Measurements from ENCODE around the gene HPCAL4. TPM values are rescaled to one million over a fixed set of nuclear protein-coding genes. Genes with fewer than 3 reads are reported as not detected.

The HPCAL4 gene
- total RNA-seq, 1 experiment from 2014 or later = 1.3 TPM

DNA sequence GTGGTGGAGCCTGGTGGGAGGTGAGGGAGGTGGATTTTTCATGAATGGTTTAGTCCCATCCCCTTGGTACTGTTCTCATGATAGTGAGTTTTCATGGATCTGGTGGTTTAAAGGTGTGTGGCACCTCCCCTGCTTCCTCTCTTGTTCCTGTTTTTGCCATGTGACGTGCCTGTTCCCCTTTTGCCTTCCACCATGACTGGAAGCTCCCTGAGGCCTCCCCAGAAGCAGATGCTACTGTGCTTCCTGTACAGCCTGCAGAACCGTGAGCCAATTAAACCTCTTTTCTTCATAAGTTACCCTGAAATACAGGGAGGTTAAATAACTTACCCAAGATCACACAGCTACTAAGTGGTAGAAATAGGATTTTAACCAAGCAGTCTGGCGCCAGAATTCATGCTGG, 47.5 kb downstream of the HPCAL4 start:
- DNase-seq (ENCODE audit: low read depth, low spot score) = no peak
- in situ Hi-C loops (cut with HindIII; ENCODE audit: low pct_unique_long_range_greater_than_20kb, low sequenced_read_pairs) = no loop called here

DNA sequence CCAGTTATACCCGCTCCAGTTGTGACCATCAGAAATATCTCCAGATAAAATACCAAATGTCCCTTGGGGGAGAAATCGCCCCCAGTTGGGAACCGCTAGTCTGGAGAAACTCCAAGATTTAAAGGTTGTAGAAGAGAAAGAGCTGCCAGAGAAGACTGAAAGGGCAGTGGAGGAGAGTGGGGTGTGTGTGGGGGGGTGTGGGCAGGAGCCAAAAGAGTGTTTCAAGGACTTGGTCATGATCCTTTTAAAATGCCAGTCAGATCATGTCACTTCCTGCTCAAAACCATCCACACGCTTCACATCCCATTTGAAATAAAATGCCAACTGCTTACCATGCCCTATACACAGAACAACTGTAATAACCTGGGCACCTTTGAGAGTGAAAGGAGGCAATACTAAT, 48.4 kb downstream of the HPCAL4 start:
- in situ Hi-C loops (cut with HindIII; ENCODE audit: low pct_unique_long_range_greater_than_20kb, low sequenced_read_pairs) = no loop called here
- DNase-seq (ENCODE audit: low read depth, low spot score) = peak; percentile 20

DNA sequence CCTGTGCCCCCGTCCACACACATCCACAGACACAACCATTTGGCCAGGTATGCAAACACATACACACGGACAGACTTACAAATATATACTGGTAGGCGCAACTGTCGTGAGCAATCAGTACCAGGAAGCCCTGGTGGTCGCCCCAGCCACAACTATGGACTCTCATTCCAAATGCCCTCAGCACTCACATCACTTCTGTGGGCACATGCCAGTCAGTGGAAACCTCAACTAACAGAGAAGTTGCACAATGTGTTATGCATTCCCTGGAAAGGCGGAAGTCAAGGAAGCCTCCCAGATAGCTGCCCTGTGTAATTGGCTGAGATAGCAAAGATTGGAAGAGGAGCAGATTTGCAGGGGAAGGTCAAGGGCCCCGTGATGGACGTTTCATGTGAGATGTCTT, 50.4 kb downstream of the HPCAL4 start:
- no peak for DNase-seq (ENCODE audit: low read depth, low spot score)
- in situ Hi-C loops (cut with HindIII; ENCODE audit: low pct_unique_long_range_greater_than_20kb, low sequenced_read_pairs) = no loop called here

DNA sequence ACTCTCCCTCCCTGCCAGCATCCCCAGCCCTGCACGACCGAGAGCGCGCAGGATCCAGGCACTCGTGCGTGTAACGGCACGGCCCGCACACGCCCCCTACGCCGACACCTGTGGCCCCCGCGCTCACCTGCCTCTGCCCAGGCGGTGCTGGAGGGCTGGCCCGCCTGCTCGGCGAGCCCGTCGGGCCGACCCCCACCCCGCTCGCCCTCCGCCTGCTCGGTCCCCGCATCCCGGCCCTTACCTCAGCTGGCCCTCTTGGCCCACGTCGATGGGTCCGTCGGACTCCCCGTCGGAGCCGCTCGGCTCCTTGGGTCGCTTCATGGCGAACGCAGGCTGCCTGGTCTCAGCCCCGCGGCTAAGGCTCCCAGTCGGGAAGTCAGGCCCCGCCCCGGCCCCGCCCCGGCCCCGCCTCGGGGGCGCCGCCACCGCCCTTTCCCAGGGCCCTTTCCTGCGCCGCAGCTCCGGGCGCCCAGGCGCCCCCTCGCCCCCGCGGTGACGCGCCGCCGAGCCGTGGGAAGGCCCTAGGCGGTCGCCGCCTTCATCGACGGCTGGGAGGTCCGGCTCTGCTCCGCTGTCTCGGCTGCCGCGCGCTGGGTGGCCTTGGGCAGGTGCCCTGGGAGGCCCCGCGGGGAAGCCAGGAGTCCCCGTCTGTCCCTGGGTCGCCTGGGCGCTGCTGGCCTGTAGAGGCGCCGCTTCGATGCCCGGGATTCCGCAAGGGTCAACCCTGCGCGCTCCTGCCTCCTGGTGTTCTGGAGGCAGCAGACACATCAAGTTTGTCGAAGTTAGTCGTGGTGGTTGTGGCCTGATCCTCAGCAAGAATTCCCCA, 51.7 kb downstream of the HPCAL4 start, which contains the start of gene HEYL:
Gene HEYL, minus strand, starts transcription at position 339 of the 826 bp plus-strand sequence. Its CDS starts 18 bp downstream, at position 321.
- DNase-seq (ENCODE audit: low read depth, low spot score) = no peak
- in situ Hi-C loops (cut with HindIII; ENCODE audit: low pct_unique_long_range_greater_than_20kb, low sequenced_read_pairs) = no loop called here

DNA sequence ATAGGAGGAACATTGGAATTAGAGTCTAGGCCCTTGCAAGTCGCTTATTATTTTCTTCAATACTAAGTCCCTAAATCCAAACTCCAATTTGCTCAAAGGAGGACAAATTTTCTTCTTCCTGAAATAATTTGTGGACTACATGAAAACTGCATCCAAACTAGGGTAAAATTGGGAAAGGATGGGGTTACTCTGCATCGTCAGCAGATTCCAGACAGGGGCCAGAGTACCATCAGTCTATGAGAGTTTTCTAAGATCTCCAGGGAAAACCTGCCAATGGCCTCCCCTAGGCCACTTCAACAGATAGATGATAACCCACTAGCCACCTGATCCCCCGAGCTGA, 52.3 kb downstream of the HPCAL4 start:
- in situ Hi-C loops (cut with HindIII; ENCODE audit: low pct_unique_long_range_greater_than_20kb, low sequenced_read_pairs) = no loop called here
- no peak for DNase-seq (ENCODE audit: low read depth, low spot score)

DNA sequence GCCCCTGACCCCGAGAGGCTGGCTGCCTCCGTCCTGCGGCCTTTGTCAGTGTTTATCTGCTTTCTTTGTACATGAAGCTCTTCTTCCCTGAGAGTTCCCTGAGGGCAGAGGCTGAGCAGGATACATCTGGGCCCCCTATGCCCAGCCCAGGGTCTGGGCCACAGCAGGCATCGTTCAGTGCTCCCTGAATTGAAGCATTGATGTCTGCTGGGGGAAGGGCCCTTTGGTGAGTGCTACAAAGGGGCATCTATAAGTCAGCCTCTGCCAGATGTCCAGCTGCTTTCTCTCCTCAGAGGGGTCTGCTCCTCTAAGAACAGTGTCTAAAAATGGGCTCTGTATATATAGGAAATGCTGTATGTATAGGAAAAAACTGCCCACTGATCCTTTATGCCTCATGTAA, 53.9 kb downstream of the HPCAL4 start:
- peak; percentile 36 for DNase-seq (ENCODE audit: low read depth, low spot score)
- in situ Hi-C loops (cut with HindIII; ENCODE audit: low pct_unique_long_range_greater_than_20kb, low sequenced_read_pairs) = no loop called here

DNA sequence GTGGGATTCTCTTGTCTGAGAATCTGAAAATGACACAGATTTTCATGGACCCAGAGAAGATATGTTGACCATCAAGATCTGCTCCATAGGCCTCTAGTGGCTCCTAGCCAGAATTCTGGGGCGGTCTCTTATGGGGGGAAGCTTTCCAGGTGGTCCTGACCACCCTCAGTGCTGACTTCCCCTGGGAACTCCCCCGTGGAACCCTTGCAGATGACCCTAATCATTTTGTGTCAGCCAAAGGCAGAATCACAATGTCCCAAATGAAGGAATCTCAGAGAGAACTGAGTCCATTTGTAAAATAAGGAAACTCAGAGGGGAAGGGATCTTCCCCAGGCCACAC, 55.4 kb downstream of the HPCAL4 start:
- DNase-seq (ENCODE audit: low read depth, low spot score) = no peak
- in situ Hi-C loops (cut with HindIII; ENCODE audit: low pct_unique_long_range_greater_than_20kb, low sequenced_read_pairs) = no loop called here

DNA sequence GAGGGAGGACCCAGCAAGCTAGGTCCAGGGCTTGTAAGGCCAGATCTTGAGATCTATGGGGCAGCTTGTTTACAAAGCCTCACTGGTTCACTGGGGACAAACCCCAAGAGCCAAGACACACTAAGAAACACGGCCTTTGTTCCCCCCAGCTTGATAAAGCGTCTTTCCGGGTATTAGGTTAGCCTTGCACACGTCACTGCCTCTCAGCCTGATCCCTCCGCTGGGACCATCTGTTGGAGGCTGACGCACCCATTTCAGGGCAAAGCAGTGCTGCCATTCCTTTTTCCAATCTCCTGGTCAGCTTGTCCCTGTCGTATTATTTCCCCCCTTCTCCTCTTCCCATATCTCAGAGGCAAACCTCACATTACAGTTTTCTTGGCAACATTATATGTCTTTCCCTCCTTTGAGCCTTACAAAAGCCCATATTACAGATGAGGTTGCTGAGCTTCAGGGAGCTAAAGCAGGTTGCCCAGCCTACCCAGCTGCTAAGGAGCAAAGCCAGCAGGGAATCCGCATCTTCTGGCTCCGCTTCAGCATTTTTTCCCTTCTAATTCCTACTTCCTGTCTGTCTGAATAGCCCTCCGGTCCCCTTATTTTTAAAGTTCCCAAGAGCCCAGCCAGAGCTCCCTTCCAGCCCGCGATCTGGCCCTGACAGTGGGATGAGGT, 55.9 kb downstream of the HPCAL4 start:
- in situ Hi-C loops (cut with HindIII; ENCODE audit: low pct_unique_long_range_greater_than_20kb, low sequenced_read_pairs) = no loop called here
- DNase-seq (ENCODE audit: low read depth, low spot score) = no peak

DNA sequence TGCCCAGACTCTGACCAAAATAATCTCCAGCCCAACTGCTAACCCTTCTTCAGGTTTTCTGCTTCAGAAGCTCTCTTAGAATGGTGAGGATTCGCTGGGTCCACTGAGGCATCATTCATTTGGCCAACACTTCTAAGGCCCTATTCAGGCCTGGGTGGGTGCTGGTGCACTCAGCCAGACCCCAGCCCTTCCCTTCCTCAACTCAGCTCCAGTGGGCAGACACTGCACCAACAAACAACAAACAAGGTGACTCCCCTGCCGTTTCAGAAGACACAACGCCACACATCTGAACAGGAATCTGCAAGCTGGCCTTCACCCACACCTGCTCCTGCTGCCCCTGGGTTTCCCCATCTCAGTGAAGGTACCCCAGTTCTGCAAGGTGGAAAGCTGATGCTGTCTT, 57.8 kb downstream of the HPCAL4 start:
- in situ Hi-C loops (cut with HindIII; ENCODE audit: low pct_unique_long_range_greater_than_20kb, low sequenced_read_pairs) = no loop called here
- no peak for DNase-seq (ENCODE audit: low read depth, low spot score)

DNA sequence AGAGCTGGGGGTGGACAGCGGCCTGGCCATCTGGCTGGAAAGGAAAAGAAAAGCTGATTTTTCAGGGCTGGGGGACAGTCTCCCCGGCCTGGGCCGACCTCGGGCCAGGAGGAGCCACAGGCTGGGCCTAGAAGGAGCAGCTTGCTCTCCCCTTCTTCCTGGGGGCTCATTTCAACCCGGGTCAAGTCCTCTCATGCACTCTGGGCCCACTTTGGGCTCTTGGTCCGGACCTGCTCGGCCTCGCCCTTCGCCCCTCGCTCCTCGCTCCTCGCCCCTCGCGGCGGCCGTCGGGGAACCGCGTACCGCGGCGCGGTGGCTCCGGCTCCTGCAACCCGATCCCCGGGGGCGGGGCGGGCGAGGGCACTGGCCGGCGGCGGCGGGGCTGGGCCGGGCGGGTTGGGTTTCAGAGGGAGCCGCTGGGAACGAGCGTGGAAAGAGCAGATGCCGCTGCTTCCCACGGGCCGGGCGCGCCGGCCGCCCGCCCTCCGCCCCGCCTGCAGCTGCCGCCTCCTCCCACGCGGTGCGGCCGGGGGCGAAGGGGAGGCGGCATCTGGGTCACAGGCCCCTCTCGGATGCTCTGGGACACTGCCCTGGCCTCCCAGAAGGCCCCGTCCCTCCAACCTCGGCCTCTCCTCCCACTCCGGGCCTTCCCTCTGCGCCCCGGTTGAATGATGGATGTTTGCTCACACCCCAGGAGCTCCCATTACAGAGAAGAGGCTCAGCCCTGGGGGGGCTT, 58.4 kb downstream of the HPCAL4 start:
- in situ Hi-C loops (cut with HindIII; ENCODE audit: low pct_unique_long_range_greater_than_20kb, low sequenced_read_pairs) = no loop called here
- no peak for DNase-seq (ENCODE audit: low read depth, low spot score)

DNA sequence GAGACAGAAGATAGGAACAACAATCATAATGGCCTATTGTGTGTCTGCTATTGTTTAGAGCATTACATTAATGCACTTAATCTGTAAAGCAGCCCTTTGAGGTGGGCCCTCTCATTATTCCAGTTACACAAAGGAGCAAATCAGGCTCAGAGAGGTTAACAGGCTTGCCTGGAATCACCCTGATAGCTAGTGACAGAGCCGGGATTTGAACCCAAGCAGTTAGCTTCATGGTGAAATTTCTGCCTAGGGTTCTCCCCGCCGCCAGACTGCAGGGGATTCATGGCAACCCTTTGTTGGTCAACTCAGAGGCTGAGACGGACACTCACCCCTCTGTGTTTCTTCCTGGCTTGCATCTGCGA, 58.9 kb downstream of the HPCAL4 start:
- in situ Hi-C loops (cut with HindIII; ENCODE audit: low pct_unique_long_range_greater_than_20kb, low sequenced_read_pairs) = no loop called here

DNA sequence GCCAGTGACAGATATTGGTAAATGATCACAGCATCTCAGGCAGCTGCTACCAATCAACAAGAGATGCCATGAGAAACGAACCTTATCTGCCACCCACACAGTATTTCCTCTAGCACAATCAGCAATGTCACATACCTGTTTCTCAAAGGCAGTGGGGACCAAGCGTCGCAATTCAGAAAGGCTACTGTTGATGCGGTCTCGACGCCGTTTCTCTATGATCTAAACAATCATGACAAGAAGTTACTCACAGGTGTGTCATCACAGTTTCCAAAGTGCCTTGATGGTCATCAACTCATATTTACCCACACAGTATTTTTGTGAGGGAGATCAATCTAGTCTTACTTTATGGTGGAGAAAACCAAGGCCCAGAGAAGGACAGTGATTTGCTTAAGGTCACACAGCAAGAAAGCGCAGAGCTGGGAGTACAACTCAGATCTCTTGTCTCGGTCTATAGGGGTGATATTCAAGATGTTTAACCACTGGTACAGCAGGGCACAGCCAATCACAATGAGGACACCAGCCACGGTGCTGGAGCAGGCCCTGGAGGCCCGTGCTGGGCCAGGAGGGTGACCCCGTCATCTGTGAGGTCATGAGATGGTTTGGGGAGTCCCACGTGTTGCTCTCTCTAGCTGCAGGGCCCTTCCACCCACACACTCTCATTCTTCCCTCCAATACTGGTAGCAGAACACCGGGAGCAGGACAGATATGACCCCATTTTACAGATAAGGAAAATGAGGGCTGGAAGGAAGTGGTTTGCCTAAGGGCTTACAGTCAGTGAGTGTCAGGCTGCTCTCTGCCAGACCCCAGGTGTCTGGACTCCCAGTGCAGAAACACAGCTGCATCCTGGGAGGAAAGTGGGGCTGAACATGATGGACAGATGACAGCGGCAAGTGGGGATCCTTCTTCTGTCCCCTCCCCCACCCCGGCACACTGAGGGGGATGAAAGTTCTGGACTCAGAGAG, 59.6 kb downstream of the HPCAL4 start:
- in situ Hi-C loops (cut with HindIII; ENCODE audit: low pct_unique_long_range_greater_than_20kb, low sequenced_read_pairs) = no loop called here

More for the DNA sequence above, 58.9 kb downstream of the HPCAL4 start:
- DNase-seq (ENCODE audit: low read depth, low spot score) = no peak

DNA sequence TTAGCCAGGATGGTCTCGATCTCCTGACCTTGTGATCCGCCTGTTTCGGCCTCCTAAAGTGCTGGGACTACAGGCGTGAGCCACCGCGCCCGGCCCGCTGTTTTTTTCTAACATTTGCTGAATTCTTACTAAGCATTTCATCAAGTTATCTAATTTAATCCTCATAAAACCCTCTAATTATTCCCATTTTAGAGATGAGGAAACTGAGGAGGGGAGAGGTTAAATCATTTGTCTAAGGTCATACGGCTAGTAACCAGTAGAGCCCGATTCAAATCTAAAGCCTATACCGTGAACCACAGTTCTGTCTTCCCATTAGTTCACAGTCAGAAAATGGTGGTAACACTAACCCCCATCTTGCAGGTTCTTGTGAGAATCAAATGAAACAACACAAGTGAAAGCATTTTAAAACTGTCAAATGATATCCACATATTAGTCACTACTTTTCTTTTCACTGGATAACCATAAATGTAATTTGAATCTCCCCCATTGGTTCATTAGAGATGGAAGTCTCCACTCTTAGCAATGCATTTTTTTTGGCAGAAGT, 62.4 kb downstream of the HPCAL4 start:
- in situ Hi-C loops (cut with HindIII; ENCODE audit: low pct_unique_long_range_greater_than_20kb, low sequenced_read_pairs) = no loop called here
- no peak for DNase-seq (ENCODE audit: low read depth, low spot score)

More for the DNA sequence above, 59.6 kb downstream of the HPCAL4 start:
- no peak for DNase-seq (ENCODE audit: low read depth, low spot score)

Small RNA genes lying within 50 kb of the gene (small RNA-seq; reads per million reads assigned to genes)
- 0 to 0.05 reads per million in 2 experiments for gene RNU7-121P

Other genes with a start within 250 kb of the HPCAL4 start
- not detected in 2 replicates for gene BMP8A, start 199.8 kb downstream of the HPCAL4 start, total RNA-seq (2014; rRNA removed; shearing (Covaris generic))
- 111 and 112 TPM in 2 replicates for gene PABPC4, start 114.6 kb downstream of the HPCAL4 start, total RNA-seq (2014; rRNA removed; shearing (Covaris generic))
- gene HEYL, start 51.8 kb downstream of the HPCAL4 start, total RNA-seq (2014; rRNA removed; shearing (Covaris generic)) = not detected in 2 replicates
- 0.13 TPM in 2 replicates for gene NT5C1A, start 19.3 kb downstream of the HPCAL4 start, total RNA-seq (2014; rRNA removed; shearing (Covaris generic))
- gene PPIE, start 47.4 kb upstream of the HPCAL4 start, total RNA-seq (2014; rRNA removed; shearing (Covaris generic)) = 33.3 and 39.1 TPM in 2 replicates
- gene OXCT2, start 79.9 kb upstream of the HPCAL4 start, total RNA-seq (2014; rRNA removed; shearing (Covaris generic)) = 0.24 and 0.26 TPM in 2 replicates
- gene BMP8B, start 97.4 kb upstream of the HPCAL4 start, total RNA-seq (2014; rRNA removed; shearing (Covaris generic)) = 5.2 and 6.2 TPM in 2 replicates
- 41.7 and 43.9 TPM in 2 replicates for gene TRIT1, start 192.1 kb upstream of the HPCAL4 start, total RNA-seq (2014; rRNA removed; shearing (Covaris generic))
- gene MYCL, start 210.5 kb upstream of the HPCAL4 start, total RNA-seq (2014; rRNA removed; shearing (Covaris generic)) = 4.1 and 5.1 TPM in 2 replicates

All from SK-MEL-5 (cell line).